K562 (cell line): ENCODE data around the gene HRH1.

Source experiments
- BMI1 ChIP-seq: fragments of 150-350 bp; IDR thresholded peaks from 2 replicates; pipeline ENCODE4 v1.6.1; 2014; ENCODE audit warnings: low read length
- CEBPZ ChIP-seq: fragments of 150-350 bp; IDR thresholded peaks from 2 replicates; pipeline ENCODE4 v1.6.1; 2014; ENCODE audit warnings: low read depth, mild to moderate bottlenecking, low read length, borderline replicate concordance
- CHD2 ChIP-seq: IDR thresholded peaks from 2 replicates; pipeline ENCODE4 v1.6.1; 2011; ENCODE audit warnings: low read depth, low read length
- EP300 ChIP-seq: IDR thresholded peaks from 2 replicates; pipeline ENCODE4 v1.6.1; 2012; ENCODE audit warnings: low read length, improper control_type of control experiment
- EZH2 ChIP-seq: IDR thresholded peaks from 2 replicates; pipeline ENCODE4 v1.6.1; 2012; ENCODE audit warnings: low read depth, mild to moderate bottlenecking, inconsistent platforms, low read length, borderline replicate concordance
- NCOA6 ChIP-seq: fragments of 450-650 bp; IDR thresholded peaks from 2 replicates; pipeline ENCODE4 v1.6.1; 2017; ENCODE audit warnings: mild to moderate bottlenecking
- XRCC3 ChIP-seq: fragments of 450-650 bp; IDR thresholded peaks from 2 replicates; pipeline ENCODE4 v1.6.1; 2017; ENCODE audit warnings: mild to moderate bottlenecking, moderate library complexity
- TF ChIP-seq, protein P1 (sequence below), 3 experiments: IDR thresholded peaks in 2 of 3; conservative IDR thresholded peaks in 1 of 3; 2 replicates each; pipeline ENCODE4 v1.5.1; 2011 to 2012; ENCODE audit warnings: low read length in 3 of 3, mild to moderate bottlenecking in 3 of 3, control low read depth in 2 of 3, improper control_type of control experiment in 1 of 3, inconsistent platforms in 1 of 3, low read depth in 1 of 3, mixed read lengths in 1 of 3, moderate library complexity in 1 of 3; ENCODE audit not compliant: insufficient read depth in 2 of 3
- TF ChIP-seq, protein P2 (sequence below): sonication (generic); formaldehyde crosslinking; IDR thresholded peaks from 2 replicates; pipeline ENCODE4 v1.5.0; 2020; ENCODE audit warnings: missing genetic modification reagents
- TF ChIP-seq, protein P3 (sequence below): sonication (generic); formaldehyde crosslinking; IDR thresholded peaks from 2 replicates; pipeline ENCODE4 v1.8.0; 2022; ENCODE audit warnings: mild to moderate bottlenecking, missing genetic modification reagents, borderline replicate concordance

DNA sequence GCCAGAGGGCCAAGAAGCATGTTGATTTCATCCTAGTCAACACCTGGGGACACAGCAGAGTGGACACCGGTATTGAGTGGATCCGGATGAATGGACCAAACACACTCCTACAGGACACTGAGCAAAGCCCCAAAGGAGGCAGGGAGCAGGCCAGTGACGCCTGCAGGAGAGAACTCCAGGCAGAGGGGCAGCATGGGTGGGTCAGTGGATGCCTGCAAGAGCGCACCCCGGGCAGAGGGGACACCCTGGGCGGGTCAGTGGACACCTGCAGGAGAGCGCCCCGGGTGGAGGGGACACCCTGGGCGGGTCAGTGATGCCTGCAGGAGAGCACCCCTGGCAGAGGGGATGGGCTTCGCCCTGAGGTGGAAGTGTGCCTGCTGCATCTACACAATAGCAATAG, 27.6 kb upstream of the HRH1 start:
- TF ChIP-seq XRCC3: no peak
- TF ChIP-seq, protein P1, sequence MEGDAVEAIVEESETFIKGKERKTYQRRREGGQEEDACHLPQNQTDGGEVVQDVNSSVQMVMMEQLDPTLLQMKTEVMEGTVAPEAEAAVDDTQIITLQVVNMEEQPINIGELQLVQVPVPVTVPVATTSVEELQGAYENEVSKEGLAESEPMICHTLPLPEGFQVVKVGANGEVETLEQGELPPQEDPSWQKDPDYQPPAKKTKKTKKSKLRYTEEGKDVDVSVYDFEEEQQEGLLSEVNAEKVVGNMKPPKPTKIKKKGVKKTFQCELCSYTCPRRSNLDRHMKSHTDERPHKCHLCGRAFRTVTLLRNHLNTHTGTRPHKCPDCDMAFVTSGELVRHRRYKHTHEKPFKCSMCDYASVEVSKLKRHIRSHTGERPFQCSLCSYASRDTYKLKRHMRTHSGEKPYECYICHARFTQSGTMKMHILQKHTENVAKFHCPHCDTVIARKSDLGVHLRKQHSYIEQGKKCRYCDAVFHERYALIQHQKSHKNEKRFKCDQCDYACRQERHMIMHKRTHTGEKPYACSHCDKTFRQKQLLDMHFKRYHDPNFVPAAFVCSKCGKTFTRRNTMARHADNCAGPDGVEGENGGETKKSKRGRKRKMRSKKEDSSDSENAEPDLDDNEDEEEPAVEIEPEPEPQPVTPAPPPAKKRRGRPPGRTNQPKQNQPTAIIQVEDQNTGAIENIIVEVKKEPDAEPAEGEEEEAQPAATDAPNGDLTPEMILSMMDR (IDR thresholded peaks at IDR 0.05 in 2 of 3, conservative IDR thresholded peaks at IDR 0.05 in 1 of 3; ENCODE audit: insufficient read depth in 2 of 3, low read depth in 1 of 3, low read length in 3 of 3): no peak
- TF ChIP-seq EP300: no peak
- no peak for TF ChIP-seq CEBPZ
- TF ChIP-seq, protein P2, sequence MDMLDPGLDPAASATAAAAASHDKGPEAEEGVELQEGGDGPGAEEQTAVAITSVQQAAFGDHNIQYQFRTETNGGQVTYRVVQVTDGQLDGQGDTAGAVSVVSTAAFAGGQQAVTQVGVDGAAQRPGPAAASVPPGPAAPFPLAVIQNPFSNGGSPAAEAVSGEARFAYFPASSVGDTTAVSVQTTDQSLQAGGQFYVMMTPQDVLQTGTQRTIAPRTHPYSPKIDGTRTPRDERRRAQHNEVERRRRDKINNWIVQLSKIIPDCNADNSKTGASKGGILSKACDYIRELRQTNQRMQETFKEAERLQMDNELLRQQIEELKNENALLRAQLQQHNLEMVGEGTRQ (CRISPR knock-in tag): no peak
- no peak for TF ChIP-seq EZH2
- TF ChIP-seq, protein P3, sequence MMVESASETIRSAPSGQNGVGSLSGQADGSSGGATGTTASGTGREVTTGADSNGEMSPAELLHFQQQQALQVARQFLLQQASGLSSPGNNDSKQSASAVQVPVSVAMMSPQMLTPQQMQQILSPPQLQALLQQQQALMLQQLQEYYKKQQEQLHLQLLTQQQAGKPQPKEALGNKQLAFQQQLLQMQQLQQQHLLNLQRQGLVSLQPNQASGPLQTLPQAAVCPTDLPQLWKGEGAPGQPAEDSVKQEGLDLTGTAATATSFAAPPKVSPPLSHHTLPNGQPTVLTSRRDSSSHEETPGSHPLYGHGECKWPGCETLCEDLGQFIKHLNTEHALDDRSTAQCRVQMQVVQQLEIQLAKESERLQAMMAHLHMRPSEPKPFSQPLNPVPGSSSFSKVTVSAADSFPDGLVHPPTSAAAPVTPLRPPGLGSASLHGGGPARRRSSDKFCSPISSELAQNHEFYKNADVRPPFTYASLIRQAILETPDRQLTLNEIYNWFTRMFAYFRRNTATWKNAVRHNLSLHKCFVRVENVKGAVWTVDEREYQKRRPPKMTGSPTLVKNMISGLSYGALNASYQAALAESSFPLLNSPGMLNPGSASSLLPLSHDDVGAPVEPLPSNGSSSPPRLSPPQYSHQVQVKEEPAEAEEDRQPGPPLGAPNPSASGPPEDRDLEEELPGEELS (CRISPR knock-in tag): no peak
- no peak for TF ChIP-seq NCOA6
- no peak for TF ChIP-seq CHD2
- no peak for TF ChIP-seq BMI1
